IMR-90 (cell line): ENCODE measurements around the gene CAV3. TPM values are rescaled to one million over a fixed set of nuclear protein-coding genes. Genes with fewer than 3 reads are reported as not detected.

Source experiments
- polyA plus RNA-seq, 3 experiments: library from polyadenylated mRNA; depleted of rRNA; stranded (reverse); fragments of >200 nt; gene quantifications; 2 replicates each; pipeline ENCODE4 v1.2.3, GENCODE V29; 2012; ENCODE audit warnings: low replicate concordance in 1 of 3
- total RNA-seq: library from RNA; depleted of rRNA; stranded (reverse); fragments of >200 nt; gene quantifications from 2 replicates; pipeline ENCODE4 v1.2.3, GENCODE V29; 2012; rRNA removed

Gene CAV3
- total and polyA plus RNA-seq, 2 of the 4 experiments (the other 2 are of a cell fraction), result 0.17 to 0.36 TPM

Other genes with a start within 250 kb of the CAV3 start
- gene LMCD1, start 232.0 kb upstream of the CAV3 start, total RNA-seq, result 33.6 and 50.0 TPM in 2 replicates
- 43.1 and 53.8 TPM in 2 replicates for gene LMCD1, start 232.0 kb upstream of the CAV3 start, polyA plus RNA-seq (2012; rRNA removed)
- gene SSUH2, start 89.0 kb upstream of the CAV3 start, total RNA-seq, result under 0.01 TPM in 1 of 2 replicates, not detected in the other
- gene SSUH2, start 89.0 kb upstream of the CAV3 start, polyA plus RNA-seq (2012; rRNA removed), result 0.10 TPM in 2 replicates
- 56.1 and 76.9 TPM in 2 replicates for gene OXTR, start 35.8 kb downstream of the CAV3 start, total RNA-seq
- gene OXTR, start 35.8 kb downstream of the CAV3 start, polyA plus RNA-seq (2012; rRNA removed), result 42.8 and 50.0 TPM in 2 replicates
- 17.2 and 22.2 TPM in 2 replicates for gene RAD18, start 229.7 kb downstream of the CAV3 start, total RNA-seq
- gene RAD18, start 229.7 kb downstream of the CAV3 start, polyA plus RNA-seq (2012; rRNA removed), result 6.9 and 8.2 TPM in 2 replicates